NCI-H460 (cell line): ENCODE measurements around the gene SLC38A10. TPM values are rescaled to one million over a fixed set of nuclear protein-coding genes. Genes with fewer than 3 reads are reported as not detected.
"Not testable (repeated sequence)": the region's sequence is repeated elsewhere in the genome, so short reads cannot be mapped to it uniquely, and the experiment has no call there.

Experiments
- DNase-seq: peaks from one replicate; pipeline ENCODE4 v3.0.0-alpha.2; 2016; ENCODE audit warnings: low read depth; ENCODE audit errors: extremely low read depth
- total RNA-seq: library from RNA; depleted of rRNA; stranded (reverse); fragments of >200 nt; shearing (Covaris generic); gene quantifications from 2 replicates; pipeline ENCODE4 v1.2.3, GENCODE V29; 2014

Gene SLC38A10
- total RNA-seq, 1 experiment from 2014 or later: 41.8 TPM

- DNase-seq: no peak
Measured at GRCh38 chr17:81314398-81315081, 19.4 kb upstream of the SLC38A10 start.

GRCh38 chr17:81313776-81314397, 18.8 kb upstream of the SLC38A10 start:
- no peak for DNase-seq

GRCh38 chr17:81312624-81313325, 17.7 kb upstream of the SLC38A10 start:
- DNase-seq: no peak

GRCh38 chr17:81311946-81312345, 16.8 kb upstream of the SLC38A10 start:
- no peak for DNase-seq

DNA sequence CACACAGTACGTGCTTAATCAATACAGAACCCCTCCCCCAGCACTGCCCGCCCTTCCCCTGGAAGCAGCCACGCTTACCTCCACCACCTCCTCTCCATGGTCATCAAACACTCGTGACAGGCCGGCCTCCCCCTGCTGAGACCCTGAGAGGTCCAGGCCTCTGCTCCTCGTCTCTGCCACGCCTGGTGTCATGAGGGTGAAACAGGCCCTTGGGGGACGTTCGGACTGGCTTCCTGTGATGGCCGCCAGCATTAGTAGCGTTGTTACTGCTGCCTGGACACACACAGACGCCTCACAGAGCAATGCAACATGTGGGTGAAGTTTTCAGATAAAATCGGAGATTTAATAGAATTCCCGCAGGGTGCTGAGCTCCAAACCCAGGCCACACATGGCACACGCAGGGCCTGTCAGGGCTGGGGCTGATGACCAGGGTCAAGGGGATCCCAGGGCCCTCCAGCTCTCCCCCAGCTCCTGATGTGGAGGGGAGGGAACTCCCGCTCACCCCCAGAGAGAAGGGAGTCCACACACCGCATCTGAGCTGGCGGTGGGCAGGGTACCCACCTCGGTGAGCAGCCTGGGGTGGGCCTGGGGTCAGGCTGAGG, 15.9 kb upstream of the SLC38A10 start:
- DNase-seq: no peak

- DNase-seq: no peak
Measured at GRCh38 chr17:81309859-81310839, 15.0 kb upstream of the SLC38A10 start.

DNA sequence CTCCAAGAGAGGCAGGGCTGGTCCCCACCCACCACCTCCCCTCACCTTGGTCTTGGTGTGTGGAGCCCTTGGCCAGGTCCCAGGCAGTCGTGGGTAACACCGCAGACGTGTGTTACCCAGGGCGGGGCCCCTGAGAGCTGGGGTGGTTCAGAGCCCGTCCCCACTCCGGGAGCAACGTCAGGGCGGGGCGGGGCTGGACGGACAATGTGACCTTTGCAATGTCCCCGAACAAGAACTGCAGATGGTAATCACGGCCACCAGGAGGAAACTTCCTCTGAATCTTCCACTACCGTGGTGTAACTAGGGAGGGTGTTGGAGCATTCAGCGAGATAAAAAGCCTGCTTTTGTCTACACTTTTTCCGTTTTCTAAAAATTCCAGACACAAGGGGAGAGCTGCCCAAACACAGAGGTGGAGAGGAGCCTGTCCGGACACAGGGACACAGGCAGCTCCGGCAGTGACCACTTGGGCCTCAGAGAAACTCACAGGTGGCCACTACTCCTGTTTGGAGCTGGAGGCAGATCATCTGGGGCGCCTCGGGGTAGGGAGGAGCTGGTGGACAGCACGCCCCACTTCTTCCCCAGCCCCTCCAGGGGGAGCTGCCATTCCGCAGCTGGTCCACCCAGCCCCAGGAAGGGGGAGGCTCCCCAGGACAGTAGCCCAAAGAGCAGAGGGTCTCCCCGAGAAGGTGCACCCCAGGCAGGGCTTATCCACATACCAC, 14.2 kb upstream of the SLC38A10 start:
- peak; percentile 91 for DNase-seq

GRCh38 chr17:81308784-81309139, 13.7 kb upstream of the SLC38A10 start:
- not testable (repeated sequence) for DNase-seq

GRCh38 chr17:81307636-81308560, 12.8 kb upstream of the SLC38A10 start:
- no peak for DNase-seq

GRCh38 chr17:81306898-81307510, 11.9 kb upstream of the SLC38A10 start:
- no peak for DNase-seq

- DNase-seq: no peak
Measured at GRCh38 chr17:81306491-81306890, 11.4 kb upstream of the SLC38A10 start.

DNA sequence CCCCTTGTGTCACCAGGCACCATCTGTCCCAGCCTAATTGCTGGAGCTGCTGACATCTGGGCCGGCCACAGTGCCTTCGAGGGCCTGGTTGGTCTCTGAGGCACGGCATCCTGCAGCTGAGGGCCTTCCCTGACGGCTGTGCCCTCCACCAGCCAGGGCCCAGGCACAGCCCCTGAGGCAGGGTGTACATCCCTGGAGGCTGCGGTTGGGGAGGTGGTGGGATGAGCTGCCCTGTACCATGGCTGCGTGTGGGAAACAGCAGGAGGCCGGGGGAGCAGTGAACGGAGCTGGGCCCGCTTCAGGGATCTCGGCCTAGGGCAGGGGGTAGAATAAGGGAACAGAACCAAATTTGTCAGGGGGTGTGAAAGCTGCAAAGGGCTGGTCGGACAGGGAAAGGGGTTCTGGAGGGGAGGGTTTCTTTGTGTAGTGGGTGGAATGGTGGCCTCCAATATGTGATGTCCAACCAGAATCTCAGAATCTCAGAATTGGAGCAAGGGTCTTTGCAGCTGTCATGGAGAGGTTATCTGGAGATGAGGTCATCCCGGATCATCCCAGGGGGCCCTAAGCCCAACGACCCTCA, 10.0 kb upstream of the SLC38A10 start:
- DNase-seq: no peak

DNA sequence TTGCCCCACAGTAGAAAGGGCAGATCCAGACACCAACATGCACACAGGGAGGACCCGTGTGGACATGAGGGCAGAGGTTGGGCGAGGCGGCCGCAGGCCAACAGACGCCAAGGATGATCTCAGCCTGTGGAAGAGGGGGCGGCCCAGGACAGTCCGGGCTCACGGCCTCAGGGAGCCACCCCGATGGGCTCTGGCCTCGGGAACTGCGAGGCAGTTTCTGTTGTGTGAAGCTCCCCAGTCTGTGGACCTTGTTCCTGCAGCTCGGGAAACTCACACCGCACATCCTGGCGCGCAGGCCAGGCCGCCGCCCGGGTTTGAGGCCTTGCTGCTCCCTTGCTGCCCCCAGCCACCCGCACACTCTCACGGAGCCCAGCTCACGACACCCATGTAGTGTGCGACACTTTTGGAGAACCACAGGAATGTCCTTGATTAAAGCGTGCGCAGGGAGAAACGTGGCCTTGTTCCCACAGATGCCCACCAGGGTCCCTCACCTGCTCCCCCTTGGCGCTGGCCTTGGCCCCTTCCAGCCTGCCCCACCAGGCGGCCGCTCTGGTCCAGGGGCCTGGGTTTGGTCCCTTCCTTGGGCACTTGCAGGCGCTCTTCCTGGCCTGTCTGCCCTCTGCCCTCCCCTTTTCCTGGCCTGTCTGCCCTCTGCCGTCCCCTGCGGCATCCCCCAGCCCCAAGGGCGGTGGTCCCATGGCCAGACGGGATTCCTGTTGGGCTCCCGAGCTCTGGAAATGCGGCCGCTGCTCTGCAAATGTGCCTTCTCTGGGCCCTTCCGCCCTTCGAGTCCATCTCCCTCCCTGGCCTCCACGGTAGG, 9.3 kb upstream of the SLC38A10 start:
- DNase-seq: no peak

GRCh38 chr17:81303385-81303784, 8.3 kb upstream of the SLC38A10 start:
- no peak for DNase-seq

DNA sequence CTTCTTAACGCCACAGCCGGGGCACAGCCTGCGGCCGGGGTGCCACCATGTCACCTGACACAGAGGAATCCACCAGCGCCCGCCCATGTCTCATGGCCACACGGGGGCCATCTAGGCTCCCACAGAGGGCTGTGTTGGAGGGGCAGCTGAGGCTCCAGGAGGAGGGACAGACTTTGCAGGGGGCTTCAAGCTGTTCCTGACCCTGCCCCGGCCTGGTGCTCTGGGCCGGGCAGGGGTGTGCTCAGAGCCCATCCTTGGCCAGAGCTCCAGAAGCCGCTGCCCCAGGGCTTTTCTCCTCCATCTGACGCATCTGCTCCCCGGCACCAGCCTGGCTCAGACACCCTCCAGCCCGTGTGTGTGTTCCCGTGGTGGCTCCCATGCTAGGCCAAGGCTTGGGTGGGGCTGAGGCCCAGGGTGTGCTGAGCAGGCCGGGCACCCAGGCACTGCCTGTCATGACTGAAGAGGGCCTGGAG, 7.8 kb upstream of the SLC38A10 start:
- DNase-seq: no peak

GRCh38 chr17:81302324-81302723, 7.2 kb upstream of the SLC38A10 start:
- no peak for DNase-seq
